Tibial artery (tissue), 4 donors: ENCODE measurements around the gene MYH15.

ENCODE experiments used
- DNase-seq, 2 donors: peaks; one replicate each; pipeline ENCODE4 v3.0.0-alpha.2; 2019
- H3K27ac ChIP-seq, 2 donors: fragments of 200-600 bp; sonication (generic) in 1 of 2; 1 replicate in 1 of 2; 2 replicates in 1 of 2; pipeline ENCODE4 v1.5.1; 2018 to 2019; ENCODE audit warnings: mild to moderate bottlenecking in 1 of 2
- H3K27me3 ChIP-seq, 2 donors: fragments of 200-600 bp; sonication (generic) in 1 of 2; one replicate each; pipeline versions ENCODE4 v1.5.1 to v1.6.0; 2016 to 2019
- H3K36me3 ChIP-seq, 3 donors: fragments of 200-600 bp; sonication (generic) in 2 of 3; one replicate each; pipeline ENCODE4 v1.5.1; 2016 to 2019; ENCODE audit warnings: mild to moderate bottlenecking in 2 of 3
- H3K4me1 ChIP-seq, 4 donors: fragments of 200-600 bp; sonication (generic) in 2 of 4; 1 replicate in 3 of 4; 2 replicates in 1 of 4; pipeline ENCODE4 v1.5.1; 2016 to 2019
- H3K4me3 ChIP-seq, 2 donors: fragments of 200-600 bp; sonication (generic) in 1 of 2; 1 replicate in 1 of 2; 2 replicates in 1 of 2; pipeline ENCODE4 v1.5.1; 2018 to 2019; ENCODE audit warnings: mild to moderate bottlenecking in 2 of 2
- H3K9me3 ChIP-seq, 3 donors: fragments of 200-600 bp; sonication (generic) in 1 of 3; one replicate each; pipeline ENCODE4 v1.5.1; 2016 to 2019
- intact Hi-C: fragments of 100-400 bp; cut with DNase I; formaldehyde crosslinking; loops from one replicate; pipeline ENCODE4 v1.15.0; 2023; ENCODE audit warnings: low total_unique reads
- TF ChIP-seq, protein P1 (sequence below), 2 experiments: fragments of 200-600 bp in 1 of 2; fragments of 450-650 bp in 1 of 2; IDR thresholded peaks; one replicate each; pipeline ENCODE4 v1.5.1; 2017 to 2019; ENCODE audit warnings: antibody characterized with exemption in 2 of 2, mild to moderate bottlenecking in 1 of 2, moderate library complexity in 1 of 2

Gene MYH15

GRCh38 chr3:108511055-108511454, 659 bp upstream of the MYH15 start:
- TF ChIP-seq, protein P1, sequence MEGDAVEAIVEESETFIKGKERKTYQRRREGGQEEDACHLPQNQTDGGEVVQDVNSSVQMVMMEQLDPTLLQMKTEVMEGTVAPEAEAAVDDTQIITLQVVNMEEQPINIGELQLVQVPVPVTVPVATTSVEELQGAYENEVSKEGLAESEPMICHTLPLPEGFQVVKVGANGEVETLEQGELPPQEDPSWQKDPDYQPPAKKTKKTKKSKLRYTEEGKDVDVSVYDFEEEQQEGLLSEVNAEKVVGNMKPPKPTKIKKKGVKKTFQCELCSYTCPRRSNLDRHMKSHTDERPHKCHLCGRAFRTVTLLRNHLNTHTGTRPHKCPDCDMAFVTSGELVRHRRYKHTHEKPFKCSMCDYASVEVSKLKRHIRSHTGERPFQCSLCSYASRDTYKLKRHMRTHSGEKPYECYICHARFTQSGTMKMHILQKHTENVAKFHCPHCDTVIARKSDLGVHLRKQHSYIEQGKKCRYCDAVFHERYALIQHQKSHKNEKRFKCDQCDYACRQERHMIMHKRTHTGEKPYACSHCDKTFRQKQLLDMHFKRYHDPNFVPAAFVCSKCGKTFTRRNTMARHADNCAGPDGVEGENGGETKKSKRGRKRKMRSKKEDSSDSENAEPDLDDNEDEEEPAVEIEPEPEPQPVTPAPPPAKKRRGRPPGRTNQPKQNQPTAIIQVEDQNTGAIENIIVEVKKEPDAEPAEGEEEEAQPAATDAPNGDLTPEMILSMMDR (IDR thresholded peaks at IDR 0.05), result no peak
- H3K27me3 ChIP-seq, result no peaks in the 10 kb centered on the region
- intact Hi-C loops, result no loop called here
- no peak for DNase-seq
- no peak overlapping the region for H3K4me3 ChIP-seq
- H3K36me3 ChIP-seq, result no peaks in the 10 kb centered on the region
- no peaks in the 10 kb centered on the region for H3K9me3 ChIP-seq
- H3K4me1 ChIP-seq, result no peaks in the 10 kb centered on the region
- H3K27ac ChIP-seq, result no peak overlapping the region

GRCh38 chr3:108509871-108510270, 525 bp downstream of the MYH15 start:
- no peaks in the 10 kb centered on the region for H3K4me1 ChIP-seq
- TF ChIP-seq, protein P1 (IDR thresholded peaks at IDR 0.05), result no peak
- H3K9me3 ChIP-seq, result no peaks in the 10 kb centered on the region
- no peak for DNase-seq
- H3K27me3 ChIP-seq, result no peaks in the 10 kb centered on the region
- H3K4me3 ChIP-seq, result no peak overlapping the region
- H3K36me3 ChIP-seq, result no peaks in the 10 kb centered on the region
- H3K27ac ChIP-seq, result no peak overlapping the region
- intact Hi-C loops, result no loop called here

GRCh38 chr3:108509263-108509662, 1.1 kb downstream of the MYH15 start:
- Histone ChIP-seq H3K36me3 (no peaks in the 10 kb centered on the region), H3K4me3 (no peak overlapping the region), H3K27me3 (no peaks in the 10 kb centered on the region), H3K27ac (no peak overlapping the region), H3K4me1 (no peaks in the 10 kb centered on the region), H3K9me3 (no peaks in the 10 kb centered on the region)
- TF ChIP-seq, protein P1 (IDR thresholded peaks at IDR 0.05), result no peak
- intact Hi-C loops, result no loop called here
- no peak for DNase-seq

DNA sequence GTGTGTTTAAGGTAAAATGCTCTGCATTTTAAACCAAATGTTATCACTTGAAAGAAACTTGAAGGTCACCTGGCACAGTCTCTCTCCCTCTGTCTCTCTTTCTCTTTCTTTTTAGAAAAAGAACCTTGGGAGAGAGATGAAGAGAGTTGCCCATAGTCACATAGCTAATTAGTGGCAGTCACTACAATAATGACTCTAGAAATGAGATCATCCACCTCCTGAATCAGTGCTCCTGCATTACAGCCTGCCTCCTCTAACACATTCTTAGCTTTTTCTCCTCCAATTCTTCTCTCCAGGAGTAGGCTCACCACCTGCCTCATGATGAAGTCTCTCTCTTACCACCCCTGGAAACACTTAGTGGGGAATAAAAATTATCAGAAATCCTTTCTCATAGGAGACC, 2.5 kb downstream of the MYH15 start:
- Histone ChIP-seq H3K9me3 (no peaks in the 10 kb centered on the region), H3K4me3 (no peak overlapping the region), H3K27ac (no peak overlapping the region), H3K36me3 (no peaks in the 10 kb centered on the region), H3K27me3 (no peaks in the 10 kb centered on the region), H3K4me1 (no peaks in the 10 kb centered on the region)
- intact Hi-C loops, result no loop called here
- TF ChIP-seq, protein P1 (IDR thresholded peaks at IDR 0.05), result no peak
- no peak for DNase-seq

GRCh38 chr3:108505811-108506210, 4.6 kb downstream of the MYH15 start:
- H3K9me3 ChIP-seq, result no peaks in the 10 kb centered on the region
- DNase-seq, result no peak

More at GRCh38 chr3:108505811-108506210, 4.6 kb downstream of the MYH15 start:
- intact Hi-C loops, result no loop called here
- Histone ChIP-seq H3K27ac (no peak overlapping the region), H3K4me3 (no peak overlapping the region), H3K27me3 (no peaks in the 10 kb centered on the region), H3K4me1 (no peaks in the 10 kb centered on the region), H3K36me3 (no peaks in the 10 kb centered on the region)
- TF ChIP-seq, protein P1 (IDR thresholded peaks at IDR 0.05), result no peak
